GM21529 (cell line): ENCODE measurements around the gene ADGRL3.
"Not testable (repeated sequence)": the region's sequence is repeated elsewhere in the genome, so short reads cannot be mapped to it uniquely, and the experiment has no call there.

Experiments
- ATAC-seq: cut with Tn5 transposase; IDR thresholded peaks from one replicate; pipeline ENCODE4 v1.9.1; 2021; ENCODE audit not compliant: unreplicated experiment

Gene ADGRL3

GRCh38 chr4:61605984-61606383 is 405.9 kb downstream of the ADGRL3 start:
- no peak for ATAC-seq

- no peak for ATAC-seq
Observed at GRCh38 chr4:61614231-61614630, 414.1 kb downstream of the ADGRL3 start.

DNA sequence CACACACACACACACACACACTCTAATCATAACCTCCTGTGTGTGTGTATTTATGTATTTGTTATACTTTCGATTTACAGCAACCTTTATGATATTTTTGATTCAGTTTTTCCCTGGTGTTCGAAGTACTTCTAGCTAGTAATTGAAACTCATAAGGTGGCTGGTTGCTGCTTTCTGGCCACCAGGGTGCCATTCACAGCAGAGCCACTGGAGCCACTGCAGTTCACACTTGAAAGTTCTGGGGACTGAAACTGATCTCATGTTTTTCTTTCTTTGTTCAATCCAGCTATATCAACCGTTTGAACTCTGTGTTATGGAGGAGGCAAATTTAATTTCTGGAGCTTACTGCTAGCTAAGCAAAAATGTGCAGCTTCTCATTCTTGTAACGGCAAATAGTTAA is 419.4 kb downstream of the ADGRL3 start:
- ATAC-seq = no peak

DNA sequence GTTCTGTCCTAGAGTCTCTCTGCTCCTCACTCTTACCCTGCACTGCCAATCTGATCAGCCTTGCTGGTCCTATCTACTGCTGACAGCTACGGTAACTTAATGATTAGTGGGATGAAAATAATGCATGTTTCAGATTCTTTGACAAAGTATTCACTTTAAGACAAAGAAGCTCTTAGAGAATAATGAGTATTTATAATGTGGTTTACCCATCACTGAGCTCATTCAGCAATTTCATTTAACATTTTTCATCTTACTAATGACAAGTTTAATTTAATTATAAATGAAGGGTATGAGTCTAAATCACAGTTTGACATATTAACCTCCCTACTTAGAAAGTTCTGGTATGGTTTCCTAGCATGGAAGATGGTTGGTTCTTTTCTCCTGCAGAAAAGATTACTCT is 428.2 kb downstream of the ADGRL3 start:
- ATAC-seq = no peak

DNA sequence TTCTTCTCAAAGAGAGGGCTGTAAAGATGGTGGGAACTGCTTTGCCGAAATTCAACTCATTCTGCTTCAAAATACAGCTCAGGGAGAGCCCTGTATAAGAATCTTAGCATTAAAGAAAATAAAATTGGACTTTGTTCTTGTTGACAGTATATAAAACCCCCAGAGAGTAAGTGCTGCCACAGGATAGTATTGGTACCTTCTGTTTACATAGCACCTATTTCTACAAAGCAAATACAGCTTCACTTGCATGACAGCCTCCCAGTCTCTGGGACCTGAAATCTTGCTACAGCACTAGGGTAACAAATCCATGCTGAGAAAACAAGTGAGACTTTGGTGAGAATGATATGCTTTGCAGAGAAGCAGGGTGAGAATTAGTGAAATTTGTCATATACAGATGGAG is 428.6 kb downstream of the ADGRL3 start:
- ATAC-seq = no peak

DNA sequence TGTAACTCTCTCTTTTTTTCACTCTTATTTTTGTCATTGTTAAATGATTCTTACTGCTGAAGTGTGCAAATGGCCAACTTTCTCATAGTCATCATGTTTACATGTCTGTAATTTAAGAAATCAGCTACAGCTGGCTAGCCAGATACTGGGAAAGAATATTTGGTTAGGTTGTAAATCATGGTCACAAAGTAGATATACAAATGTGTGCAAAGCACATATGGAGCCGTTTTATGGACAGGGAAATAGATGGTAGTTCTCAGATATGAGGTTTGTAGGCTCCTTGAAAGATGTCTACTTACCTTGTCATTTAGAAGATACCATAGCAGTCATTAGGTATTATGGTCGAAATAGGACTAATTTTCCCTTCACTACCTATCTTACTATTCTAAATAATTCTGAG is 430.4 kb downstream of the ADGRL3 start:
- ATAC-seq = no peak

- no peak for ATAC-seq
Observed at GRCh38 chr4:61638591-61638990, 438.5 kb downstream of the ADGRL3 start.

- not testable (repeated sequence) for ATAC-seq
Observed at GRCh38 chr4:61646746-61647350, 446.7 kb downstream of the ADGRL3 start.

DNA sequence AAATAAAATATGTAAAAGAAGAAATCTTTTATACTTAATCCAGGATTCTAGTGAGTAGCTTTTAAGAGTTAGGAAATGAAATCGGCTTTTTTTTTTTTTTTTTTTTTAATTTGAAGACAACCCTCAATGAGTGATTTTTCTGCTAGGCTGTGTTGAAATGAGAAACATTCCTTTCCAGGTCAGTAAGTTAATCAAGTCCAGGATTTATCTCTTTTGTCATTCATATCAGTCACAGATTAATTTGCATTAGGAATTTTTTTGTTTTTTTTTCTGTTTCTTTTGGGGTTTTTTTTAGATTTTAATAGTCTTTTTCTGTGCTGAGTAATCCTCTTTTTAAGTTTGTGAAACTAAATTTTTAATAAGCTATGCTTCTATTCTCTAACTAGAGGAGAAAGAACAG is 448.1 kb downstream of the ADGRL3 start:
- no peak for ATAC-seq

DNA sequence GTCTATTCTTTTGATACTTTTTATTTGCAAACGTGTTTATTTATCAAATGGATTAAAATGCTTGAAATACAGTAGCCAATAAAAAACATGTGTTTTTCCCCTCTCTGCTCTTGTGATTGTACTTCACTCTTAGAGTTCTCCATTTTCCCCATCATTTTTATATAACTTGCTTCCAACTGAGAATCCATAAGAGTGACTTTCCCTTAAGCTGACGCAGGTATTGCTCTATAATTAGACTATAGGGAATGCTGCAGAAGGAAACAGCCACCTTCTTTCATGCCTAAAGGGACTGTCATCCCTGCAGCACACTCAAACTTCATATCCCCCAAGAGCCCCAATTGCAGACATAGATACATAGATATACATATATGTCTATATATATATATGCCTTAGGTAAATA is 456.9 kb downstream of the ADGRL3 start:
- no peak for ATAC-seq

DNA sequence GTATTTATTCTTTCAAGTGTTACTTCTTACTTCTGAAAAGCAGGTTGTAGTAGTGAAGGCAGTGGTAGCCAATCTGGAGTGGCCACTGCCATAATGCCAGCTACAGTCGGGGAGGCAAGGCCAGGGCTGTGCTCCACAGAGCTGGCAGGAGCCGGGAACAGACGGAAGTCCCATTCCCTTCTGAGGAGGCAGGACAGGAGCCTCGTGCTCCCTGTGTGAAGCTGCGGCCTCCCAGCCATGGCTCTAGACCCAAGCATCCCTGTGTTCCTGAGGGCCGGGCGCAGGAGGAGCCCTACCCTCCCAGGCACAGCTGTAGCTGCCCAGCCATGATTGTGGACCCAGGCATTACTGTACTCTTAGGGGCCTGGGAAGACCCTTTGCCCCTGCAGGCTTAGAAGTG is 461.8 kb downstream of the ADGRL3 start:
- ATAC-seq = no peak

- ATAC-seq = no peak
Observed at GRCh38 chr4:61662362-61662761, 462.2 kb downstream of the ADGRL3 start.

DNA sequence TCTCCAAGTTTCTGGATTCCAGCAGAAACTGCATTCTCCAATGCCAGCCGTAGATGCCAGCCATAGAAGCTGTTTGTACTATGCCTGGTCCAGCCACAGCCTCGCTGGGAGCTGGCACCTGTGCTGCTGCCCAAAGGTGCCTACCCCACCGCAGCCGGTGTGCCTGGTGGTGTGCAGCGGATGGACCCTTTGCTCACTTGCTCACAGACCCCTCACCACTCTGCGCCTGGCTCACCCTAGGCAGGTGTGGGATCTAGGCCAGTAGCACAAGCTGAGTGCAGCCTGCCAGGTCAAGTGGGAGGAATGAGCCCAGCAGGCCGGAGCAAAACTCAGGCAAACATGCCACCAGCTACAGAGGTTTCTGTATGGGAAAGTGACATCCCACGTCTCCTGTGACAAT is 463.2 kb downstream of the ADGRL3 start:
- no peak for ATAC-seq

- no peak for ATAC-seq
Observed at GRCh38 chr4:61665649-61666048, 465.5 kb downstream of the ADGRL3 start.

DNA sequence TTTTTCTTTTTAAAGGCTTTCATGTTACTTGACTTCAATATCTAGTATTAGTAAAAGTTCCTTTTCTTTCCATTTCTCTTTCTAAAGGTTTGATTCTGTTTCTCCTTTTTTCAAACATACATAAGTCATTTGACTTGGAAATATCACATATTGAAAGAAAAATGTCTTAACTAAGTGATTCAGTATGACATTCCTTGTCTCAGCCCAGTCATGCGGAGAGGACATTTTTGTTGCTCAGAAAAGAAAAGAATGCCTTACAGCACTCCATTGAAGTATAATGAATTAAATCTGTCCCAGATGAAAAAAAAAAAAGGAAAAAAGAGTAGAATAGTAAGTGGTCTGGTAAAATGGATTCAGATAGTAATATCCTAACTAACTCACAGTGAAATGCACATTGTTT is 466.1 kb downstream of the ADGRL3 start:
- ATAC-seq = no peak

DNA sequence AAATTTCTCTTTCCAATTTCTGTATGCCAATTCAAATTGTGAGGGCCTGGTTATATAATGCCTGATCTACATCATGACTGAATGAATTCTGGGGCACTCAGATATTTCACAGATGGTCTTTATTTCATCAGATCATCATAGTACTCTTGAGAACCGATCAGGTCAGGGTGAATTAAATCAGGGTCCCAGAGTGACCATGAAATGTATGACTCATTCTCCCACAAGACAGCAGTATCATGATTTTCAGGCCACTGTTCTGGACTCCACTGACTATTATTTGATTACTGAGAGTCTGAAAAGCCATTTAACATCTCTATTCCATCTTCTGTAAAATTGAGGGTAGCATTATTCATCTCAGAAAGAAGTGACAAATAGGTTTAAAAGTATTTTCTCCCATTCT is 471.5 kb downstream of the ADGRL3 start:
- ATAC-seq = no peak

DNA sequence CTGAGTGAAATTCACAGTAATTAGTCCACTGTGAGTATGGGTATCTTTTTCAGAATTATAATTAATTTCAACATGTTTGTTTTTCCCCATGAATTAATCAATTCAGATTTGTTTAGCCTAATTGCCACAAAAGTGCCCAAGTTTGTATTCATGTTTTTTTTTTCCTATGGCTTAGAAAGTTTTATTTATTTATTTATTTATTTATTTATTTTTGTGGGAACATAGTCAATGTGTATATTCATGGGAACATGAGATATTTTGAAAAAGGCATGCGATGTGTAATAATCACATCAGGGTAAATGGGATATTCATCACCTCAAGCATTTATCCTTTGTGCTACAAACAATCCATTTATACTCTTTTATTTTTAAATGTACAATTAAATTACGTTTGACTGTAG is 475.3 kb downstream of the ADGRL3 start:
- ATAC-seq = no peak

DNA sequence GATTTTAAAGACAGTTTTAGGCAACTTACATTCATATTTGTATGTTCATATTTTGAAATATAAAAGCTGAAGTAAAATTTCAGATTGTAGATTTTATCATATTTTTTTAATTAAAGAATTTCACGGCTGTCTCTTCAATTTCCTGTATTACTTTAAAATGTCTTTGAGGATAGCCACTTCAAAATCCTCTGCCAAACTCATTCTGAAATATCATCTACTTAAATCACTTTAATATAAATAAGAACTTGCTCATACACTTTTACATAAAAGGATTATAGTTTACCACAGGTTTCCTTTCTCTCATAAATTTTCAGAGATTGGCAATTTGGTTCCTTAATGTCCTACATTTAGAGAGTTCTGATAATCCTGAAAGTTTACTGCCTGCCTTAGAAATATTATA is 478.2 kb downstream of the ADGRL3 start:
- no peak for ATAC-seq

GRCh38 chr4:61693520-61693919 is 493.4 kb downstream of the ADGRL3 start:
- ATAC-seq = no peak

- no peak for ATAC-seq
Observed at GRCh38 chr4:61714387-61714911, 514.3 kb downstream of the ADGRL3 start.

GRCh38 chr4:61716426-61716825 is 516.3 kb downstream of the ADGRL3 start:
- ATAC-seq = no peak

- ATAC-seq = no peak
Observed at GRCh38 chr4:61723492-61723891, 523.4 kb downstream of the ADGRL3 start.

DNA sequence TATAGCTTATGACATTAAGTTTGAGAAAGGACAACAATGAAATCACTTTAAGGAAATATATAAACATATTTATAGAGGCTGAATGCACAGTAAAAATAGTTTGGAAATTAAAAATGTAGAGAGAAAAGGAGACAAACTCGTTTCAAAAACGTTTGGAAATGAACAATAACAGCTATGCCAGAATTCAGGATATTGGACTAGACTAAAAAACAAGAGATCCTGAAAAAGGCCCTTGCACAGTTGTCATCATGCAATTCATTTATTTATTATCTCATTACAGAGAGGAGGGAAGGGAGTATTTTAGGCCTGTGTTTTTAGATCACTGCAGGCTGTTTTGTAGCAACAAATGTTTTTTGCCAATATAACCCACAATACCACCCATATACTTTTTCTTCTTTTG is 527.2 kb downstream of the ADGRL3 start:
- no peak for ATAC-seq
